Nephron progenitor cell (in vitro differentiated cells): ENCODE measurements around the gene PKP1.

ENCODE experiments used
- DNase-seq: peaks from one replicate; pipeline ENCODE4 v3.0.0; 2021
- H3K27ac Mint-ChIP-seq: 2 replicates; pipeline ENCODE4 v1.8.0; 2021; ENCODE audit warnings: mild to moderate bottlenecking, moderate library complexity, mixed read lengths
- H3K27me3 Mint-ChIP-seq: 2 replicates; pipeline ENCODE4 v1.8.0; 2021; ENCODE audit warnings: mild to moderate bottlenecking, low read depth, mixed read lengths; ENCODE audit not compliant: poor library complexity
- H3K36me3 Mint-ChIP-seq: 2 replicates; pipeline ENCODE4 v1.8.0; 2021; ENCODE audit warnings: low read depth, mixed read lengths
- H3K4me1 Mint-ChIP-seq: 2 replicates; pipeline ENCODE4 v1.8.0; 2021; ENCODE audit warnings: mixed read lengths
- H3K4me3 Mint-ChIP-seq: 2 replicates; pipeline ENCODE4 v1.8.0; 2021; ENCODE audit warnings: mild to moderate bottlenecking, moderate library complexity, mixed read lengths
- H3K9me3 Mint-ChIP-seq: 2 replicates; pipeline ENCODE4 v1.8.0; 2021; ENCODE audit warnings: mild to moderate bottlenecking, moderate library complexity, mixed read lengths
- CTCF ChIP-seq: fragments of 200-600 bp; sonication (generic); IDR thresholded peaks from 2 replicates; pipeline ENCODE4 v1.5.0; 2021; ENCODE audit warnings: antibody characterized with exemption

PKP1 gene

GRCh38 chr1:201376464-201377374 lies 93.4 kb downstream of the PKP1 start:
- DNase-seq: peak; percentile 71
- H3K4me1 Mint-ChIP-seq: peaks cover 62% of the 10 kb centered on the region

GRCh38 chr1:201377611-201378092 lies 94.3 kb downstream of the PKP1 start, which contains the start of gene TNNT2:
Gene TNNT2 (minus strand): TSS chr1:201377680. CDS start chr1:201373254, 4,426 bp downstream.
- Mint-ChIP-seq H3K4me3 (peak within 1 kb of the TSS; percentile 32), H3K27me3 (peaks cover 21% of the 10 kb centered on the region), H3K27ac (peak within 1 kb of the TSS; percentile 79), H3K4me1 (peaks cover 61% of the 10 kb centered on the region), H3K36me3 (no peaks in the 10 kb centered on the region), H3K9me3 (no peaks in the 10 kb centered on the region)
- no peak for DNase-seq
- no peak for TF ChIP-seq CTCF

More at GRCh38 chr1:201376464-201377374, 93.4 kb downstream of the PKP1 start:
- Mint-ChIP-seq H3K36me3 (no peaks in the 10 kb centered on the region), H3K9me3 (no peaks in the 10 kb centered on the region), H3K4me3 (peak overlapping the region; percentile 32), H3K27me3 (peaks cover 13% of the 10 kb centered on the region), H3K27ac (peak overlapping the region; percentile 79)
- peak; percentile 61 for TF ChIP-seq CTCF

- H3K36me3 Mint-ChIP-seq: no peaks in the 10 kb centered on the region
- no peaks in the 10 kb centered on the region for H3K9me3 Mint-ChIP-seq
- no peak for TF ChIP-seq CTCF
- no peak for DNase-seq
- H3K27ac Mint-ChIP-seq: peak overlapping the region; percentile 60
- H3K27me3 Mint-ChIP-seq: peaks cover 18% of the 10 kb centered on the region
- H3K4me1 Mint-ChIP-seq: peaks cover 63% of the 10 kb centered on the region
- H3K4me3 Mint-ChIP-seq: no peak overlapping the region
Observed at GRCh38 chr1:201378804-201379203, 95.5 kb downstream of the PKP1 start.

- H3K4me3 Mint-ChIP-seq: no peak overlapping the region
- DNase-seq: no peak
- peaks cover 18% of the 10 kb centered on the region for H3K27me3 Mint-ChIP-seq
- no peaks in the 10 kb centered on the region for H3K36me3 Mint-ChIP-seq
- H3K27ac Mint-ChIP-seq: no peak overlapping the region
- no peaks in the 10 kb centered on the region for H3K9me3 Mint-ChIP-seq
- H3K4me1 Mint-ChIP-seq: peaks cover 64% of the 10 kb centered on the region
- TF ChIP-seq CTCF: no peak
Observed at GRCh38 chr1:201379733-201380242, 96.5 kb downstream of the PKP1 start.

GRCh38 chr1:201381130-201381529 lies 97.8 kb downstream of the PKP1 start:
- H3K4me3 Mint-ChIP-seq: no peak overlapping the region
- H3K27me3 Mint-ChIP-seq: peaks cover 22% of the 10 kb centered on the region
- H3K9me3 Mint-ChIP-seq: no peaks in the 10 kb centered on the region
- peaks cover 59% of the 10 kb centered on the region for H3K4me1 Mint-ChIP-seq
- no peak overlapping the region for H3K27ac Mint-ChIP-seq
- no peak for DNase-seq
- no peaks in the 10 kb centered on the region for H3K36me3 Mint-ChIP-seq
- TF ChIP-seq CTCF: no peak
